HepG2 (cell line): ENCODE data around the gene ATG4D. TPM values are rescaled to one million over a fixed set of nuclear protein-coding genes. Genes with fewer than 3 reads are reported as not detected.

Experiments
- HDAC2 ChIP-seq: sonication (generic); formaldehyde crosslinking; IDR thresholded peaks from 2 replicates; pipeline ENCODE4 v1.4.0; 2020; ENCODE audit warnings: missing genetic modification reagents
- KDM2A ChIP-seq: sonication (generic); formaldehyde crosslinking; IDR thresholded peaks from 2 replicates; pipeline ENCODE4 v1.4.0; 2020; ENCODE audit warnings: low read depth, missing genetic modification reagents, borderline replicate concordance
- KDM4B ChIP-seq: sonication (generic); formaldehyde crosslinking; IDR thresholded peaks from 2 replicates; pipeline ENCODE4 v1.4.0; 2020; ENCODE audit warnings: missing genetic modification reagents
- MXD4 ChIP-seq: IDR thresholded peaks from 2 replicates; pipeline ENCODE4 v1.6.1; 2016; ENCODE audit warnings: mild to moderate bottlenecking, missing biosample characterization, missing genetic modification reagents
- THAP9 ChIP-seq: sonication (generic); formaldehyde crosslinking; IDR thresholded peaks from 2 replicates; pipeline ENCODE4; 2020; ENCODE audit warnings: missing genetic modification reagents, mild to moderate bottlenecking, borderline replicate concordance
- ZFAT ChIP-seq: sonication (generic); formaldehyde crosslinking; conservative IDR thresholded peaks from 2 replicates; pipeline ENCODE4 v1.8.1; 2023; ENCODE audit warnings: missing genetic modification reagents, inconsistent platforms
- ZMYM2 ChIP-seq: sonication (generic); formaldehyde crosslinking; IDR thresholded peaks from 2 replicates; pipeline ENCODE4 v1.8.0; 2022; ENCODE audit warnings: mild to moderate bottlenecking, missing genetic modification reagents
- ZNF251 ChIP-seq: sonication (generic); formaldehyde crosslinking; IDR thresholded peaks from 2 replicates; pipeline ENCODE4 v1.9.0; 2021; ENCODE audit warnings: mild to moderate bottlenecking, missing genetic modification reagents
- ZNF263 ChIP-seq: sonication (generic); formaldehyde crosslinking; IDR thresholded peaks from 2 replicates; pipeline ENCODE4 v1.4.0; 2020; ENCODE audit warnings: missing genetic modification reagents
- ZNF362 ChIP-seq: sonication (generic); formaldehyde crosslinking; IDR thresholded peaks from 2 replicates; pipeline ENCODE4 v1.4.0; 2020; ENCODE audit warnings: missing genetic modification reagents, mild to moderate bottlenecking, borderline replicate concordance
- polyA plus RNA-seq, 8 experiments: library from polyadenylated mRNA; depleted of rRNA in 3 of 8; stranded (reverse) in 7 of 8; unstranded in 1 of 8; fragments of >200 nt; fragmentation: Illumina TruSeq in 4 of 8; extraction: Trizol in 4 of 8; gene quantifications; 2 replicates each; pipeline versions ENCODE4 v1.2.1 to v1.2.3, GENCODE V29; 2011 to 2016; ENCODE audit warnings: low read depth in 4 of 8, missing spikeins in 1 of 8, mixed read lengths in 1 of 8; ENCODE audit not compliant: insufficient read depth in 1 of 8
- total RNA-seq, 5 experiments: library from RNA; depleted of rRNA; stranded (reverse); fragments of >200 nt; fragmentation: Illumina TruSeq; extraction: Trizol; gene quantifications; 2 replicates each; pipeline ENCODE4 v1.2.3, GENCODE V29; 2016; ENCODE audit warnings: low read depth in 1 of 5
- TF ChIP-seq, protein P1 (sequence below): sonication (generic); formaldehyde crosslinking; IDR thresholded peaks from 2 replicates; pipeline ENCODE4 v1.4.0; 2020; ENCODE audit warnings: mild to moderate bottlenecking, missing genetic modification reagents
- TF ChIP-seq, protein P2 (sequence below): sonication (generic); formaldehyde crosslinking; IDR thresholded peaks from 2 replicates; pipeline ENCODE4 v1.4.0; 2020; ENCODE audit warnings: missing genetic modification reagents
- TF ChIP-seq, protein P3 (sequence below): IDR thresholded peaks from 2 replicates; pipeline ENCODE4 v1.6.1; 2016; ENCODE audit warnings: control low read depth

ATG4D gene
- total and polyA plus RNA-seq, 2 of the 13 experiments (the other 11 are each of a cell fraction or from before 2014, with no cell fraction given), result 17.8 to 19.0 TPM

- TF ChIP-seq, protein P1, sequence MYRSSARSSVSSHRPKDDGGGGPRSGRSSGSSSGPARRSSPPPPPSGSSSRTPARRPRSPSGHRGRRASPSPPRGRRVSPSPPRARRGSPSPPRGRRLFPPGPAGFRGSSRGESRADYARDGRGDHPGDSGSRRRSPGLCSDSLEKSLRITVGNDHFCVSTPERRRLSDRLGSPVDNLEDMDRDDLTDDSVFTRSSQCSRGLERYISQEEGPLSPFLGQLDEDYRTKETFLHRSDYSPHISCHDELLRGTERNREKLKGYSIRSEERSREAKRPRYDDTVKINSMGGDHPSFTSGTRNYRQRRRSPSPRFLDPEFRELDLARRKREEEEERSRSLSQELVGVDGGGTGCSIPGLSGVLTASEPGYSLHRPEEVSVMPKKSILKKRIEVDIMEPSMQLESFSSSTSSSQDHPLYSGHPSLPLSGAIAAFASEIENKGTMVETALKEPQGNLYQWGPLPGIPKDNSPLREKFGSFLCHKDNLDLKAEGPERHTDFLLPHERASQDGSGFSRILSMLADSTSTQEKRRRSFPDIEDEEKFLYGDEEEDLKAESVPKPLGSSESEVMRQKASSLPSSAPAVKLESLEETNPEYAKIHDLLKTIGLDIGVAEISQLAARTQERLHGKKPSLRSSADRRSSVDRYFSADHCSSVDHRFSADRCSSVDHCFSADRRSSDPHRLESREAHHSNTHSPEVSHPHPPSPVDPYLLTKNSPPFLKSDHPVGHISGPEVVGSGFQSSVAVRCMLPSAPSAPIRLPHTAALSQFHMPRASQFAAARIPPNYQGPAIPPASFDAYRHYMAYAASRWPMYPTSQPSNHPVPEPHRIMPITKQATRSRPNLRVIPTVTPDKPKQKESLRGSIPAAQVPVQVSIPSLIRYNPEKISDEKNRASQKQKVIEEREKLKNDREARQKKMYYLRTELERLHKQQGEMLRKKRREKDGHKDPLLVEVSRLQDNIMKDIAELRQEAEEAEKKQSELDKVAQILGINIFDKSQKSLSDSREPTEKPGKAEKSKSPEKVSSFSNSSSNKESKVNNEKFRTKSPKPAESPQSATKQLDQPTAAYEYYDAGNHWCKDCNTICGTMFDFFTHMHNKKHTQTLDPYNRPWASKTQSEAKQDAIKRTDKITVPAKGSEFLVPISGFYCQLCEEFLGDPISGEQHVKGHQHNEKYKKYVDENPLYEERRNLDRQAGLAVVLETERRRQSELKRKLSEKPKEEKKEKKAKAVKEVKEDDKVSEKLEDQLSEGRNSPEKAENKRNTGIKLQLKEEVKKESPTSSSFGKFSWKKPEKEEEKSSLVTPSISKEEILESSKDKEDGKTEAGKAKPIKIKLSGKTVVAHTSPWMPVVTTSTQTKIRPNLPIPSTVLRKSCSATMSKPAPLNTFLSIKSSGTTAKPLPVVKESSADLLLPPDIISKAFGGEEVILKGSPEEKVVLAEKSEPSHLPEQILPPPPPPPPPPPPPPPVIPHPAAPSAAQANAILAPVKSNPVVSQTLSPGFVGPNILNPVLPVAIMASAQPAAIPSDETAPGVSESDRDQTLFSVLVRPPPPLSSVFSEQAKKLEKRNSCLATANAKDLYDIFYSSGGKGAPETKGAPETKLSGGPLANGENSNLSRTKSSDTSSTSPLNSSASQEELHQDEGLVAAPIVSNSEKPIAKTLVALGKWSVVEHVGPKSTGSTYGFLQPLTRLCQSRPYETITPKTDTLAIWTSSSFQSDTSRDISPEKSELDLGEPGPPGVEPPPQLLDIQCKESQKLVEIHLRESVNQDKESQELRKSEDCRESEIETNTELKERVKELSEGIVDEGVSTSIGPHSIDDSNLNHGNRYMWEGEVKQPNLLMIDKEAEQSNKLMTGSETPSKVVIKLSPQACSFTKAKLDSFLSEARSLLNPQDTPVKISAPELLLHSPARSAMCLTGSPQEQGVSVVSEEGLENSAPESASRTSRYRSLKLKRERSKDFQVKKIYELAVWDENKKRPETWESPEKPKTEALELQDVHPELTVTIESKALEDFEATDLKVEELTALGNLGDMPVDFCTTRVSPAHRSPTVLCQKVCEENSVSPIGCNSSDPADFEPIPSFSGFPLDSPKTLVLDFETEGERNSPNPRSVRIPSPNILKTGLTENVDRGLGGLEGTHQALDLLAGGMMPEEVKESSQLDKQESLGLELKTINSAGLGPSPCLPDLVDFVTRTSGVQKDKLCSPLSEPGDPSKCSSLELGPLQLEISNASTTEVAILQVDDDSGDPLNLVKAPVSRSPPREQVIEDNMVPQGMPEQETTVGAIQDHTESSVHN, result peak; percentile 71
- TF ChIP-seq HDAC2 (CRISPR knock-in tag), result peak; percentile 79
- TF ChIP-seq, protein P2, sequence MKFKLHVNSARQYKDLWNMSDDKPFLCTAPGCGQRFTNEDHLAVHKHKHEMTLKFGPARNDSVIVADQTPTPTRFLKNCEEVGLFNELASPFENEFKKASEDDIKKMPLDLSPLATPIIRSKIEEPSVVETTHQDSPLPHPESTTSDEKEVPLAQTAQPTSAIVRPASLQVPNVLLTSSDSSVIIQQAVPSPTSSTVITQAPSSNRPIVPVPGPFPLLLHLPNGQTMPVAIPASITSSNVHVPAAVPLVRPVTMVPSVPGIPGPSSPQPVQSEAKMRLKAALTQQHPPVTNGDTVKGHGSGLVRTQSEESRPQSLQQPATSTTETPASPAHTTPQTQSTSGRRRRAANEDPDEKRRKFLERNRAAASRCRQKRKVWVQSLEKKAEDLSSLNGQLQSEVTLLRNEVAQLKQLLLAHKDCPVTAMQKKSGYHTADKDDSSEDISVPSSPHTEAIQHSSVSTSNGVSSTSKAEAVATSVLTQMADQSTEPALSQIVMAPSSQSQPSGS (CRISPR knock-in tag), result peak; percentile 80
- TF ChIP-seq KDM2A (CRISPR knock-in tag), result peak; percentile 91
- TF ChIP-seq ZNF263 (CRISPR knock-in tag), result peak; percentile 71; the same call in 1 of the 2 replicates
- TF ChIP-seq, protein P3, sequence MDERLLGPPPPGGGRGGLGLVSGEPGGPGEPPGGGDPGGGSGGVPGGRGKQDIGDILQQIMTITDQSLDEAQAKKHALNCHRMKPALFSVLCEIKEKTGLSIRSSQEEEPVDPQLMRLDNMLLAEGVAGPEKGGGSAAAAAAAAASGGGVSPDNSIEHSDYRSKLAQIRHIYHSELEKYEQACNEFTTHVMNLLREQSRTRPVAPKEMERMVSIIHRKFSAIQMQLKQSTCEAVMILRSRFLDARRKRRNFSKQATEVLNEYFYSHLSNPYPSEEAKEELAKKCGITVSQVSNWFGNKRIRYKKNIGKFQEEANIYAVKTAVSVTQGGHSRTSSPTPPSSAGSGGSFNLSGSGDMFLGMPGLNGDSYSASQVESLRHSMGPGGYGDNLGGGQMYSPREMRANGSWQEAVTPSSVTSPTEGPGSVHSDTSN (CRISPR knock-in tag), result no peak
- TF ChIP-seq ZNF362 (CRISPR knock-in tag), result 0 out of 2 replicates have a peak, but pooled peaks have one; percentile 42
- no peak for TF ChIP-seq ZNF251 (CRISPR knock-in tag)
- no peak for TF ChIP-seq ZMYM2 (CRISPR knock-in tag)
- TF ChIP-seq MXD4, result peak; percentile 94
- no peak for TF ChIP-seq ZFAT
- peak; percentile 59; the same call in 1 of the 2 replicates for TF ChIP-seq KDM4B
- peak; percentile 88; the same call in 1 of the 2 replicates for TF ChIP-seq THAP9 (CRISPR knock-in tag)
These were observed 22.1 kb downstream of the ATG4D start, which contains the start of gene KRI1 (continued) for GRCh38 chr19:10565567-10566407.
